Measurements from ENCODE around the gene DCK.

GRCh38 chr4:70992391-70992881, 1.0 kb upstream of the DCK start:
- TF ChIP-seq CTCF (IDR thresholded peaks at IDR 0.05) (no peak), POLR2A (IDR thresholded peaks at IDR 0.05) (no peak)

Measured in lower leg skin (tissue), 3 donors.